ENCODE results near the gene HAPSTR1. TPM values are rescaled to one million over a fixed set of nuclear protein-coding genes. Genes with fewer than 3 reads are reported as not detected.

HAPSTR1 gene
- total and polyA plus RNA-seq, 7 donors = 15.1 to 80.0 (median 54.5) TPM

DNA sequence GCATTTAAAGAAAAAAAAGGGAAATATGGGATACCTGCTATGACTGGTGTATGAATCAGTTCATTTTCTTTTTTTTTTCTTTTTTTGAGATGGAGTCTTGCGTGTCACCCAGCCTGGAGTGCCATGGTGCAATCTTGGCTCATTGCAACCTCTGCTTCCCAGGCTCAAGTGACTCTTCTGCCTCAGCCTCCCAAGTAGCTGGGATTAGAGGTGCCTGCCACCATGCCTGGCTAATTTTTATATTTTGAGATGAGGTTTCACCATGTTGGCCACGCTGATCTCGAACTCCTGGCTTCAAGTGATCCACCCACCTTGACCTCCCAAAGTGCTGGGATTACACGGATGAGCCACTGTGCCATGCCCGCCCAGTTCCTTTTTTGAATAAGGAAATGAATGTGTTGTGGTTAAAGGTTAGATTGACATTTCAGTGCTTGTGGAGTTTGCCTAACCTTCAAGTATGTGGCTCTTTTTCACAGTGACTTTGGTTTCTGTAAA, 7.7 kb downstream of the HAPSTR1 start:
- Histone ChIP-seq H3K36me3 (ENCODE audit: insufficient read depth in 1 of 2, low read depth in 1 of 2) (peaks cover 6 to 43% of the 10 kb centered on the region in 2 donors), H3K27ac (peak overlapping the region; percentile 53), H3K27me3 (ENCODE audit: insufficient read depth in 3 of 3, low read length in 2 of 3) (no peaks in the 10 kb centered on the region), H3K4me3 (peak overlapping the region; percentile 26), H3K4me1 (peaks cover 93% of the 10 kb centered on the region), H3K9me3 (no peaks in the 10 kb centered on the region)
- ATAC-seq = peak; percentile 14 to 64 (median 36)
- intact Hi-C loops (cut with DNase I) = loop anchor here in 1 of 2 donors (10.0 kb wide), 1 partner anchor 214 kb away; the partner anchor contains the start of gene LITAFD
- 31 to 50% (median 35%) methylated on average over 5 of the region's 5 CpGs for WGBS, 3 donors
- DNase-seq = no peak
- no peak for TF ChIP-seq CTCF (IDR thresholded peaks at IDR 0.05)

DNA sequence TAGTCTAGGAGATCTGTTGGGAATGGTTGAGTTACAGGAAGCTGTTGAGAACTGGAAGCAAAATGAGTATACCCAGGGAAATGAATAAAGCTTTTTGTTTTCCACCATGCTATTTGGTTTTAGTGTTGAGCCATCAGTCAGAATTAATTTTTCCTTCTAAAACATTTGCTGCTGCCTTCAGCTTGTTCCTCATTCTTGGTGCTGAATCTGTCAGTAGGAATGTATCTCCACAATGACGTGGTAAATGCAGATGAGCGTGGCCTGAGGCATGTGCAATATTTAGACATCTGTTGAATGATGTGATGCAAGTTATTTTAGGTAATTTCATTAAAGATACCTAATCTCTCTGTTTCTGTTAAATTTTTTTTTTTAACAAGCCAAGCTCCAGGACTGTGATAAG, 10.9 kb downstream of the HAPSTR1 start:
- Histone ChIP-seq H3K4me3 (peak overlapping the region; percentile 20), H3K36me3 (ENCODE audit: insufficient read depth in 1 of 2, low read depth in 1 of 2) (peaks cover 6 to 40% of the 10 kb centered on the region in 2 donors), H3K27ac (peak overlapping the region; percentile 25), H3K4me1 (peaks cover 96% of the 10 kb centered on the region), H3K27me3 (ENCODE audit: insufficient read depth in 3 of 3, low read length in 2 of 3) (no peaks in the 10 kb centered on the region), H3K9me3 (no peaks in the 10 kb centered on the region)
- intact Hi-C loops (cut with DNase I) = no loop called here
- WGBS, 3 donors = 15 to 43% (median 22%) methylated on average over 2 of the region's 2 CpGs
- no peak for DNase-seq
- peak in 2 of 4 donors; percentile 46 to 48 for ATAC-seq
- TF ChIP-seq CTCF (IDR thresholded peaks at IDR 0.05) = no peak

GRCh38 chr16:9102943-9103342, 11.5 kb downstream of the HAPSTR1 start:
- intact Hi-C loops (cut with DNase I) = no loop called here
- no peak for TF ChIP-seq CTCF (IDR thresholded peaks at IDR 0.05)
- Histone ChIP-seq H3K4me1 (peaks cover 96% of the 10 kb centered on the region), H3K9me3 (no peaks in the 10 kb centered on the region), H3K27ac (peak overlapping the region; percentile 25), H3K4me3 (no peak overlapping the region), H3K27me3 (ENCODE audit: insufficient read depth in 3 of 3, low read length in 2 of 3) (no peaks in the 10 kb centered on the region), H3K36me3 (ENCODE audit: insufficient read depth in 1 of 2, low read depth in 1 of 2) (peaks cover 6 to 45% of the 10 kb centered on the region in 2 donors)
- ATAC-seq = no peak
- no peak for DNase-seq
- 79 to 81% (median 79%) methylated on average over 13 of the region's 13 CpGs for WGBS, 3 donors

DNA sequence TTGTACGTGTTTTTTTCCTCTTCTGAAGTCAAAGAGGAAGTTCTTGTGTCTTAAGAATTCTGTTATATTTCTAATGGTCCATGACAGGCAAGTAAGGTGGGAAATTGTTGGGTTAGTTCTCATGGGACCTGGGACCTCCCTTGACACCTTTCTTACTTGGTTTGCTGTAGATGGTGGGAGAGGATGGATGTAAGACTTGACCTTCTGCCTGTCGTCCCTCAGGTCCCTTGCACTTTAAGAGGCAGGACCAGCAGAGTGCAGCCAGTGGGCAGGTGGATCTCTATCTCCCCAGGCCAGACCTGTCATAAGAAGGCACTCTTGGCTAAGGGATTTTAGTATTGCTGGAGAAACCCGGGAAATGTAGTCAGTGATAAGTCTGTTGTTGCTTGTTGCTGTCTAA, 12.1 kb downstream of the HAPSTR1 start:
- Histone ChIP-seq H3K4me3 (no peak overlapping the region), H3K27me3 (ENCODE audit: insufficient read depth in 3 of 3, low read length in 2 of 3) (no peaks in the 10 kb centered on the region), H3K27ac (no peak overlapping the region), H3K9me3 (no peaks in the 10 kb centered on the region), H3K4me1 (peaks cover 96% of the 10 kb centered on the region), H3K36me3 (ENCODE audit: insufficient read depth in 1 of 2, low read depth in 1 of 2) (peaks cover 9 to 47% of the 10 kb centered on the region in 2 donors)
- intact Hi-C loops (cut with DNase I) = no loop called here
- TF ChIP-seq CTCF (IDR thresholded peaks at IDR 0.05) = no peak
- WGBS, 3 donors = 53 to 76% (median 72%) methylated on average over 3 of the region's 3 CpGs
- DNase-seq (no peak), ATAC-seq (no peak)

DNA sequence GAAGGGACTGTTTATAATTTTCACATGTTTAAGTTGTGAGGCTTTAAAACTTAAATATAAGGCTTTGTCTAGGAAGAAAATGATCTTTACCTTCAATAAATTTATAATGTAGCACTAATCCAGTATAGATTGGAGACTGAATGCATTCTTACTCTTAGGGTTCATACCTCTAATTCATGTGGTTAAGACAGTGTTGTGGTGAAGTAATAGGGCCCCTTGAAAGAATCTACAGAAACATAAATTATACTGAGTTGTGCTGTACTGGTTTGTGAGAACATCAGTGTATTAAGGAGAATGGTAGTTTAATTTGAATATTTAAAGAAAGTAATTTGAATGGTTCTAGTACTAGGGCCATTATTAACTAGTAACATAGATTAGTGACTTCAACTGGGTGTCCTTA, 13.7 kb downstream of the HAPSTR1 start:
- Histone ChIP-seq H3K27me3 (ENCODE audit: insufficient read depth in 3 of 3, low read length in 2 of 3) (no peaks in the 10 kb centered on the region), H3K36me3 (ENCODE audit: insufficient read depth in 1 of 2, low read depth in 1 of 2) (peaks cover 11 to 42% of the 10 kb centered on the region in 2 donors), H3K4me1 (peaks cover 96% of the 10 kb centered on the region), H3K4me3 (no peak overlapping the region), H3K9me3 (no peaks in the 10 kb centered on the region), H3K27ac (peak overlapping the region; percentile 74)
- TF ChIP-seq CTCF (IDR thresholded peaks at IDR 0.05) = no peak
- intact Hi-C loops (cut with DNase I) = no loop called here
- DNase-seq = no peak
- ATAC-seq = no peak

Measured in psoas muscle (tissue), 8 donors.